ENCODE results near the gene MATN1. TPM values are rescaled to one million over a fixed set of nuclear protein-coding genes. Genes with fewer than 3 reads are reported as not detected.

The MATN1 gene
- under 1 TPM in 2 of 4 donors, not detected in 2; 0.36 to 0.54 TPM for total RNA-seq
- polyA plus RNA-seq, result under 1 TPM in 1 of 3 donors, not detected in 2; 0.09 TPM

GRCh38 chr1:30723331-30723755 lies at the start of gene MATN1:
TSS of gene MATN1 (minus strand) at chr1:30723585. CDS start at chr1:30723551, 34 bp downstream.
- WGBS, 2 donors, result 91 to 92% methylated on average over 14 of the region's 14 CpGs
- Histone ChIP-seq H3K9me3 (no peaks in the 10 kb centered on the region), H3K27me3 (no peaks in the 10 kb centered on the region), H3K36me3 (peaks cover 0 to 4% (median 0%) of the 10 kb centered on the region in 4 donors), H3K4me1 (peaks cover 0 to 13% (median 7%) of the 10 kb centered on the region in 4 donors), H3K27ac (no peak within 1 kb of the TSS), H3K4me3 (no peak within 1 kb of the TSS)
- intact Hi-C loops (cut with DNase I), result no loop called here
- DNase-seq, result no peak
- TF ChIP-seq POLR2A (IDR thresholded peaks at IDR 0.05), result no peak
- no peak for TF ChIP-seq CTCF (IDR thresholded peaks at IDR 0.05)
- TF ChIP-seq EP300 (IDR thresholded peaks at IDR 0.05), result no peak
- no peak for TF ChIP-seq POLR2AphosphoS5 (IDR thresholded peaks at IDR 0.05)

- peaks cover 0 to 1% (median 0%) of the 10 kb centered on the region in 4 donors for H3K4me1 ChIP-seq
- no peak overlapping the region for H3K4me3 ChIP-seq
- 87 to 91% methylated on average over 6 of the region's 6 CpGs for WGBS, 2 donors
- intact Hi-C loops (cut with DNase I), result no loop called here
- H3K27ac ChIP-seq, result no peak overlapping the region
- DNase-seq, result no peak
- no peaks in the 10 kb centered on the region for H3K36me3 ChIP-seq
- no peaks in the 10 kb centered on the region for H3K9me3 ChIP-seq
- TF ChIP-seq POLR2AphosphoS5 (IDR thresholded peaks at IDR 0.05) (no peak), CTCF (IDR thresholded peaks at IDR 0.05) (no peak), POLR2A (IDR thresholded peaks at IDR 0.05) (no peak), EP300 (IDR thresholded peaks at IDR 0.05) (no peak)
- no peaks in the 10 kb centered on the region for H3K27me3 ChIP-seq
Observed at GRCh38 chr1:30771005-30771404, 47.6 kb upstream of the MATN1 start.

DNA sequence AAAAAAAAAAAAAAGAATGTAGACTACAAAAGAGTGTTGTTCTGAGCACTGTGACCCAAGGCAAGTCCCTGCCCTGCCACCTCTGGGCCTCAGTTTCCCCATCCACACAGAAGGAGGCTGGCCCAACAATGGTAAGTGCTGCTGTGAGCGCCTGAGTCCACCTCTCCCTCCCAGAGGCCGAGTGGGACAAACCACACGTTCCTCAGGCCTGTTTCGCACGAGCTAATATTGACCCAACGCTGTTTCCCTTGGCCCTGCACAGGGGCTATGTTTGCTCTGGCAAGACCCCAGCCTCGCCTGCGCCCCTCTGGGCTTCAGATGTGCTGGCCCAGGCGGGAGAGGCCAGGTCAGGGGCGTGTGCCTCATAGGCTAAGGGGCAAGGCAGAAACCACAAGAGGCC lies 46.8 kb upstream of the MATN1 start:
- no peak for DNase-seq
- intact Hi-C loops (cut with DNase I), result no loop called here
- H3K9me3 ChIP-seq, result no peaks in the 10 kb centered on the region
- no peaks in the 10 kb centered on the region for H3K36me3 ChIP-seq
- WGBS, 2 donors, result 76 to 86% methylated on average over 10 of the region's 10 CpGs
- peaks cover 0 to 8% (median under 1%) of the 10 kb centered on the region in 4 donors for H3K4me1 ChIP-seq
- no peak overlapping the region for H3K27ac ChIP-seq
- no peak overlapping the region for H3K4me3 ChIP-seq
- no peak for TF ChIP-seq CTCF (IDR thresholded peaks at IDR 0.05)
- no peak for TF ChIP-seq EP300 (IDR thresholded peaks at IDR 0.05)
- TF ChIP-seq POLR2A (IDR thresholded peaks at IDR 0.05), result no peak
- TF ChIP-seq POLR2AphosphoS5 (IDR thresholded peaks at IDR 0.05), result no peak
- H3K27me3 ChIP-seq, result no peaks in the 10 kb centered on the region

DNA sequence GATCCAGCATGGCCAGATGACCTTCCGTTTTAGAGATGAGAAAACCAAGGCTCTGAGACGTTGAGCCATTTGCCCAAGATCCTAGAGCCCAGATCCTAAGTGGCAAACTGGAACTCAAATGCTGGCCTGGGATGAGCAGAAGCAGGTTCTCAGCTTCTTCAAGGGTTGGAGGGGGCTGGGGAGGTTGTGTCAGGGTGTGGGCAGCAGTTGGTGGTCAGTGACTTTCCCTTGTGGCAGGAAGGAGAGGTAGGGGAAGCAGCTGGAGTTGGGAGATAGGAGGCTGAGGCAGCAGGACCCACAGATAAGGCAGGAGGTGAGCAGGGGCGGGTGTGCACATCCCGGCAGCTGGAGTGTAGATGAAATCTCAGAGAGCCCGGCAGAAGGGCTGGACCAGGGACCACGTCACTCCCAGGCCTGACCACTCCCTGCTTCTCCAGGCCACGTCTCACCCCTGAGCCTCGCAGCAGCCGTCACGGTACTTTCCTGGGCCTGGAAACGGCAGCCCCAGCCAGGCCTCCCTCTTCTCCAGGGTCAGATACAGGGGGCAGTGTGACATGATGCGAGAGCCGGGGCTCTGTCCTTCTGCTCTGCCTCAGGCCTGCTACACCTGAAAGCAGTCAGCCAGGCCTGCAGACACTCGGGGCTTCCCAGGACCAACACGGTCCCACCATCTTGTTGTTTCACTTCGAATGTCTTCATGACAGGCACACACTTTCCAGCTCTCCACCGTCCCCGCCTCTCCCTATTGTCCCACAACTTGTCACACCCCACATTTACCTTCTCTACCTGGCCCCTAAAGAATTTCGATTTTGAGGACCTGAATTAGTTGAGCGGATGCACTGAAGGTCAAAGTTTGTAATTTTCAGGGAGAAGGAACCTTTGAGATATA lies 45.7 kb upstream of the MATN1 start:
- TF ChIP-seq CTCF (IDR thresholded peaks at IDR 0.05) (no peak), EP300 (IDR thresholded peaks at IDR 0.05) (no peak), POLR2A (IDR thresholded peaks at IDR 0.05) (no peak), POLR2AphosphoS5 (IDR thresholded peaks at IDR 0.05) (no peak)
- H3K27me3 ChIP-seq, result no peaks in the 10 kb centered on the region
- H3K9me3 ChIP-seq, result no peaks in the 10 kb centered on the region
- 78 to 82% methylated on average over 20 of the region's 20 CpGs for WGBS, 2 donors
- H3K4me3 ChIP-seq, result no peak overlapping the region
- H3K36me3 ChIP-seq, result no peaks in the 10 kb centered on the region
- peaks cover 0 to 15% (median 6%) of the 10 kb centered on the region in 4 donors for H3K4me1 ChIP-seq
- no peak overlapping the region for H3K27ac ChIP-seq
- no peak for DNase-seq
- intact Hi-C loops (cut with DNase I), result no loop called here
